GM12892 (cell line): ENCODE data around the gene PEAK3.

Source experiments
- POLR2A ChIP-seq: IDR thresholded peaks from 2 replicates; pipeline ENCODE4 v1.6.1; 2011; ENCODE audit warnings: low read depth, low read length, control low read depth
- POLR2AphosphoS5 ChIP-seq: IDR thresholded peaks from 2 replicates; pipeline ENCODE4 v1.6.1; 2011; ENCODE audit warnings: low read depth, low read length, control low read depth
- TAF1 ChIP-seq: IDR thresholded peaks from 2 replicates; pipeline ENCODE4 v1.6.1; 2011; ENCODE audit warnings: low read depth, mild to moderate bottlenecking, control low read depth, low read length, borderline replicate concordance

- TF ChIP-seq POLR2A (no peak), POLR2AphosphoS5 (no peak), TAF1 (no peak)
Measured at GRCh38 chr19:2255982-2256685, 25.8 kb downstream of the PEAK3 start, which contains the start of gene JSRP1.
